ENCODE results near the gene GALNT1.
A peak's percentile ranks its signal among the peaks of the same experiment; 100 is the strongest.

Gene GALNT1

DNA sequence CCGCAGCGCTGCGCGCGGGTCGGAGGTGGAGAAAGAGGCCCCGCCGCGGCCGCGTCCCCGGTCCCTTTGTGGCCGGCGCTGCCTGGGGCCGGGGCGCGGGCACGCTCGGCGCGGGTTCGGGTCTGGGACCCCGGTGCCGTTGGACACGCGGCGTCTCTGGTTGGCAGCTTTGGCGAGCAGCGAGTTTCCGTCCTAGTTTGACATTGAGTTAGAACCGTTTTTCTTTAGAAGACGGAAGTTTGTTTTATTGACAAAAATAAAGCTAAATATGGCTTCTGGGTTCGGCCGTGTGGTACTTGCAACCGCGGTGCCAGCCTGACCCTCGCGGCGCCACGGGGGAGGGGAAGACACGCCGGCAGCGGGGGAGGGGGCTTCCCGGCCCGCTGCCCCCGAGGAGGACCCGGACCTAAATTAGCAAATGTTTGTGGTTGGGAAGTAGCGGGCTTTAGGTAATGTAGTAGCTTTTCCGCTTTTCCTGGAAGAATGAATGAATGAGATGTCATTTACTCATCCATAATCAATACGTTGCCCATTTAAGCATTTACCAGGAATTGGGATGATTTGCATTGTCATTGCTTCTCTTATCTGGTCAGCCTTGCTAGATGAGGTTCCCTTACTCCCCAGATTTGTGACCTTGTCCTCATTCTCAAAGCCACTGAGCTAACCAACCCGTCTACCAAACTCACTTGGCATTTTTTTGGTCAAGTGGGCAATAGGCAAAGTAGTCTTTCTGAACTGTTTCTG lies 530 bp downstream of the GALNT1 start:
- peak in 1 of 3 donors; percentile 4 for DNase-seq

DNA sequence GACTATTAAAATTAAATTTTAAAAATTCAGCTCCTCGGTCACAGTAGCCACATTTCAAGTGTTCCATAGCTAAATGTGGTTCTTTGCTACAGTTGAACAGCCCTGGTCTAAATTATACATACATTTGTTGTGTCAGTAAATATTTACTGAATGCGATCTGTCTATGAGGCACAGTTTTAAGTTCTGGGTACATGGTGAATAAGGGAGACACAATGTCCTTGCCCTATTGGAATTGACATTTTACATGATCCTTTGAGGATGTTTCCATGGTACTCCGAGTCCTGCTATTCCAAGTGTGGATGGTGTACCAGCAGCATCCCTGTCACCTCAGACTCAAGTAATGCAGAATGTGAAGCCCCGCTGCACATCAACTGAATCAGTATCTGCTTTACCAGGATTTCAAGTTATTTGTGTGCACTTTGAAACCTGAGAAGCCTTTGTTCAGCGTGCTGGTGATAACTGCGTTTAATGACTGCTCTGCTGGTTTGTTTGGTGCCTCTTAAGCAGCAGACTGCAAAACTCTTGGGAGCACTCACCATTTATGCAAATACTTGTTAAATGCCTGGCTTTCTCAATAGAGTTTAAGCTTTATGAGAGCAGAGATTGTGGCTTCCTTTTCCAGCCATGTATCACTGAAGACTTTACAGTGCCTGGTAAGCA lies 1.5 kb downstream of the GALNT1 start:
- Histone ChIP-seq H3K4me1 (ENCODE audit: control insufficient read depth, insufficient read depth, low read length, poor library complexity, severe bottlenecking) (peaks cover 6% of the 10 kb centered on the region), H3K36me3 (ENCODE audit: control insufficient read depth, insufficient read depth, low read length) (no peaks in the 10 kb centered on the region), H3K9me3 (ENCODE audit: control insufficient read depth, low read length) (no peaks in the 10 kb centered on the region), H3K4me3 (ENCODE audit: insufficient read depth, low read depth, low read length, poor library complexity, severe bottlenecking) (no peak overlapping the region), H3K27me3 (replicated peaks; ENCODE audit: control insufficient read depth, insufficient read depth, low read length, poor library complexity, severe bottlenecking) (no peaks in the 10 kb centered on the region), H3K27ac (ENCODE audit: insufficient read depth, low read length, poor library complexity, severe bottlenecking) (no peak overlapping the region)
- DNase-seq, result no peak

More for the DNA sequence above, 530 bp downstream of the GALNT1 start:
- Histone ChIP-seq H3K27ac (ENCODE audit: insufficient read depth, low read length, poor library complexity, severe bottlenecking) (peak overlapping the region; percentile 25), H3K4me1 (ENCODE audit: control insufficient read depth, insufficient read depth, low read length, poor library complexity, severe bottlenecking) (peaks cover 6% of the 10 kb centered on the region), H3K36me3 (ENCODE audit: control insufficient read depth, insufficient read depth, low read length) (no peaks in the 10 kb centered on the region), H3K9me3 (ENCODE audit: control insufficient read depth, low read length) (no peaks in the 10 kb centered on the region), H3K27me3 (replicated peaks; ENCODE audit: control insufficient read depth, insufficient read depth, low read length, poor library complexity, severe bottlenecking) (no peaks in the 10 kb centered on the region), H3K4me3 (ENCODE audit: insufficient read depth, low read depth, low read length, poor library complexity, severe bottlenecking) (peak overlapping the region; percentile 67)

DNA sequence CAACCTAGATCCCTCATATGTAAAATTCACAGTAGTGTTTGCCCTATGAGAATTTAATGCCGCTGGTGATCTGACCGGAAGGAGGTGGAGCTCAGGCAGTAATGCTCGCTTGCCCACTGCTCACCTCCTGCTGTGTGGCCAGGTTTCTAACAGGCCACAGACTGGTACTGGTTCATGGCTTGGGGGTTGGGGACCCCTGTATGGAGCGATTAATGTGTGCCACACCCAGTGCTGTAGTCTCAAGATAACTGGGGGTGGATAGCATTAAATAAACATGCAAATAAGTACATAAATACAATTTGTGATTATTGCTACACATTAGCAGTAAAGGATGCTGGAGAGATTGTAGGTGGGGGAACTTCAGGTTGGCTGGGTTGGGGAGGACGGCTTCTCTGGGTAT lies 3.2 kb downstream of the GALNT1 start:
- H3K4me3 ChIP-seq (ENCODE audit: insufficient read depth, low read depth, low read length, poor library complexity, severe bottlenecking), result no peak overlapping the region
- H3K27me3 ChIP-seq (replicated peaks; ENCODE audit: control insufficient read depth, insufficient read depth, low read length, poor library complexity, severe bottlenecking), result no peaks in the 10 kb centered on the region

DNA sequence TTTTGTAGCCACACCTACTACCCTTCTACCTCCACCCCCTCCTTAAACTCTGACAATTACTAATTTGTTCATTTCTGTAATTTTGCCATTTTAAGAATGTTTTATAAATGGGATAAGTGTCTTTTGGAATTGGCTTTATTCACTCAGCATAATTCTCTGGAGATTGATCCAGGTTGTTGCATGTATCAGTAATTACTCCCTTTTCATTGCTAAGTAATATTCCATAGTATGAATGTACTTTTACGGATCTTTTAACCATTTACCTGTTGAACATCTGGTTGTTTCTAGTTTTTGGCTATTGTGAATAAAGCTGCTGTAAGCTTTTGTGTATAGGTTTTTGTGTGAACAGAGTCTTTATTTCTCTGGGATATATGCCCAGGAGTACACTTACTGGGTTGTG lies 4.1 kb downstream of the GALNT1 start:
- H3K36me3 ChIP-seq (ENCODE audit: control insufficient read depth, insufficient read depth, low read length), result no peaks in the 10 kb centered on the region
- H3K4me1 ChIP-seq (ENCODE audit: control insufficient read depth, insufficient read depth, low read length, poor library complexity, severe bottlenecking), result peaks cover 6% of the 10 kb centered on the region
- H3K4me3 ChIP-seq (ENCODE audit: insufficient read depth, low read depth, low read length, poor library complexity, severe bottlenecking), result no peak overlapping the region
- no peaks in the 10 kb centered on the region for H3K27me3 ChIP-seq (replicated peaks; ENCODE audit: control insufficient read depth, insufficient read depth, low read length, poor library complexity, severe bottlenecking)
- H3K27ac ChIP-seq (ENCODE audit: insufficient read depth, low read length, poor library complexity, severe bottlenecking), result no peak overlapping the region
- no peak for DNase-seq
- H3K9me3 ChIP-seq (ENCODE audit: control insufficient read depth, low read length), result no peaks in the 10 kb centered on the region

More for the DNA sequence above, 3.2 kb downstream of the GALNT1 start:
- Histone ChIP-seq H3K36me3 (ENCODE audit: control insufficient read depth, insufficient read depth, low read length) (no peaks in the 10 kb centered on the region), H3K27ac (ENCODE audit: insufficient read depth, low read length, poor library complexity, severe bottlenecking) (no peak overlapping the region), H3K4me1 (ENCODE audit: control insufficient read depth, insufficient read depth, low read length, poor library complexity, severe bottlenecking) (peaks cover 6% of the 10 kb centered on the region), H3K9me3 (ENCODE audit: control insufficient read depth, low read length) (no peaks in the 10 kb centered on the region)
- no peak for DNase-seq

DNA sequence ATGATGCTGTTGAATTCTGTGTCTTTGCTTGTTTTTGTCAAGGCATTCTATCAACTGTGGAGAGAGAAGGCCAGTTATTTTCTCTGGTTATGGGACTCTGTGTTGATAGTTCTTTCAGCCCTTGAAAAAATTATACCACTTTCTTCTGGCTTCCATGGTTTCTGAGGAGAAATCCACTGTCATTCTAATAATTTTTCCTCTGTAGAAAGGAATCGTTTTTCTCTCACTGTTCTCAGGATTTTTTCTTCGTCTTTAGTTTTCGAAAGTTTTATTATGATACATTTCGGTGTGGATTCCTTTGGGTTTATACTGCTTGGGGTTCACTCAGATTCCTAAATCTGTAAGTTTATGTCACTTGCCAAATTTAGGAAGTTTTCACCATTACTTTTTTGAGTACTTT lies 6.6 kb downstream of the GALNT1 start:
- no peaks in the 10 kb centered on the region for H3K9me3 ChIP-seq (ENCODE audit: control insufficient read depth, low read length)
- no peak overlapping the region for H3K27ac ChIP-seq (ENCODE audit: insufficient read depth, low read length, poor library complexity, severe bottlenecking)
- H3K27me3 ChIP-seq (replicated peaks; ENCODE audit: control insufficient read depth, insufficient read depth, low read length, poor library complexity, severe bottlenecking), result no peaks in the 10 kb centered on the region
- no peaks in the 10 kb centered on the region for H3K4me1 ChIP-seq (ENCODE audit: control insufficient read depth, insufficient read depth, low read length, poor library complexity, severe bottlenecking)
- no peak overlapping the region for H3K4me3 ChIP-seq (ENCODE audit: insufficient read depth, low read depth, low read length, poor library complexity, severe bottlenecking)
- DNase-seq, result no peak
- H3K36me3 ChIP-seq (ENCODE audit: control insufficient read depth, insufficient read depth, low read length), result no peaks in the 10 kb centered on the region

DNA sequence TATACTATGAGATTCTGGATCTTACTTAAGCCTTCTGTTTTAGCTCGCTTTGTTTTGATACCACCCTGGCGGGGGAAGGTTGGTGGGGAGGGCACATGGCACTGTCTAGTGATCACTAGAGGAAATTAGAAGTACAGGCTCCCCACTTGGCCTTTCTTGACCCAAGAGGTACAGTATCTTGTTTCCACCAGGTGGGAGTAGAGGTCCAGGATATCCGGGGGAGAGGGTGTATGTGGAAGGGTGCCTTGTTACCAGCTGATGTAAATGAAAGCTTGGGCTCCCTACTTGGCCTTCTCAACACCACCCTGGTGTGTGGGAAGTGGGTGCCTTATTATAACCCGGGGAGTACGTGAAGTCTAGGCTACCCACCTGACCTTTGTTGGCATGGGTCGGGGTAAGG lies 7.5 kb downstream of the GALNT1 start:
- DNase-seq, result peak in 2 of 3 donors; percentile 5 to 14
- no peaks in the 10 kb centered on the region for H3K4me1 ChIP-seq (ENCODE audit: control insufficient read depth, insufficient read depth, low read length, poor library complexity, severe bottlenecking)
- no peak overlapping the region for H3K27ac ChIP-seq (ENCODE audit: insufficient read depth, low read length, poor library complexity, severe bottlenecking)
- no peaks in the 10 kb centered on the region for H3K27me3 ChIP-seq (replicated peaks; ENCODE audit: control insufficient read depth, insufficient read depth, low read length, poor library complexity, severe bottlenecking)
- H3K36me3 ChIP-seq (ENCODE audit: control insufficient read depth, insufficient read depth, low read length), result no peaks in the 10 kb centered on the region
- H3K9me3 ChIP-seq (ENCODE audit: control insufficient read depth, low read length), result no peaks in the 10 kb centered on the region
- no peak overlapping the region for H3K4me3 ChIP-seq (ENCODE audit: insufficient read depth, low read depth, low read length, poor library complexity, severe bottlenecking)

- H3K4me3 ChIP-seq (ENCODE audit: insufficient read depth, low read depth, low read length, poor library complexity, severe bottlenecking), result no peak overlapping the region
- no peaks in the 10 kb centered on the region for H3K36me3 ChIP-seq (ENCODE audit: control insufficient read depth, insufficient read depth, low read length)
- H3K9me3 ChIP-seq (ENCODE audit: control insufficient read depth, low read length), result no peaks in the 10 kb centered on the region
- DNase-seq, result no peak
- no peaks in the 10 kb centered on the region for H3K4me1 ChIP-seq (ENCODE audit: control insufficient read depth, insufficient read depth, low read length, poor library complexity, severe bottlenecking)
- no peak overlapping the region for H3K27ac ChIP-seq (ENCODE audit: insufficient read depth, low read length, poor library complexity, severe bottlenecking)
- no peaks in the 10 kb centered on the region for H3K27me3 ChIP-seq (replicated peaks; ENCODE audit: control insufficient read depth, insufficient read depth, low read length, poor library complexity, severe bottlenecking)
These were observed 8.0 kb downstream of the GALNT1 start for GRCh38 chr18:35589546-35589945.

GRCh38 chr18:35590935-35591334 lies 9.4 kb downstream of the GALNT1 start:
- no peak overlapping the region for H3K27ac ChIP-seq (ENCODE audit: insufficient read depth, low read length, poor library complexity, severe bottlenecking)
- no peak for DNase-seq
- H3K4me3 ChIP-seq (ENCODE audit: insufficient read depth, low read depth, low read length, poor library complexity, severe bottlenecking), result no peak overlapping the region
- no peaks in the 10 kb centered on the region for H3K9me3 ChIP-seq (ENCODE audit: control insufficient read depth, low read length)
- H3K36me3 ChIP-seq (ENCODE audit: control insufficient read depth, insufficient read depth, low read length), result no peaks in the 10 kb centered on the region
- H3K27me3 ChIP-seq (replicated peaks; ENCODE audit: control insufficient read depth, insufficient read depth, low read length, poor library complexity, severe bottlenecking), result no peaks in the 10 kb centered on the region
- no peaks in the 10 kb centered on the region for H3K4me1 ChIP-seq (ENCODE audit: control insufficient read depth, insufficient read depth, low read length, poor library complexity, severe bottlenecking)

DNA sequence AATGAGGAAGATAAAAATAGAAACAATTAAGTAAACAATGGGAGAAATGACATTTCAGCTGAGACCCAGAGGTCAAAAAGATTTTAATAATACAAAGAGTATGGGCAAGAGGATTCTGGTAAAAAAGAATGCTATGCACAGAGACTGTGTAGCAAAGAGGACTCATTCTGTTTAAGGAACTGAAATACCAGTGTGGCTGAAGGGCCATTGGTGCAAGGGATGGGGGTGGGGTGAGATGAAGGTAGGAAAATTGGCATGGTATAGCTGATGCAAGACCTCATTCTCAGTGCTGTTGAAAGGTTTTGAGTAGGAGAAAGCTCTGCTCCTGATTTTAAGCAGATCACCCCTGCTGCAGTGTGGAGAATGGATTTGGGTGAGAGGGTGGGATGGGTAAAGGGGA lies 10.8 kb downstream of the GALNT1 start:
- no peaks in the 10 kb centered on the region for H3K4me1 ChIP-seq (ENCODE audit: control insufficient read depth, insufficient read depth, low read length, poor library complexity, severe bottlenecking)
- H3K36me3 ChIP-seq (ENCODE audit: control insufficient read depth, insufficient read depth, low read length), result no peaks in the 10 kb centered on the region
- no peak overlapping the region for H3K27ac ChIP-seq (ENCODE audit: insufficient read depth, low read length, poor library complexity, severe bottlenecking)
- H3K4me3 ChIP-seq (ENCODE audit: insufficient read depth, low read depth, low read length, poor library complexity, severe bottlenecking), result no peak overlapping the region
- H3K9me3 ChIP-seq (ENCODE audit: control insufficient read depth, low read length), result no peaks in the 10 kb centered on the region
- no peak for DNase-seq
- no peaks in the 10 kb centered on the region for H3K27me3 ChIP-seq (replicated peaks; ENCODE audit: control insufficient read depth, insufficient read depth, low read length, poor library complexity, severe bottlenecking)

DNA sequence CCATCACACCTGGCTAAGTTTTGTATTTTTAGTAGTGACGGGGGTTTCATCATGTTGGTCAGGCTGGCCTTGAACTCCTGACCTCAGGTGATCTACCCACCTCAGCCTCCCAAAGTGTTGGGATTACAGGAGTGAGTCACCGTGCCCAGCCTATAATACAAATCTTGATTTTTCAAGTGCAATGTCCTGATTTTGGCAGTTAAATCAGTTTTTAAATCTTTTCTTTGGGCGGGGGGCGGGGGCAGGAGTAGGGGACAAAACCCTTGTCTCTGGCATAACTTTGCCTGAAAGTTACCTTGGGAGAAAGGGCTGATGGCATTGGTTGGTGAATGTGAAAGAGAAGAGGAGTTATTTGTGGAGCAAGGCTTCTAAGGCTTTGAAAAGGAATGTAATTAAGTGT lies 12.3 kb downstream of the GALNT1 start:
- Histone ChIP-seq H3K4me3 (ENCODE audit: insufficient read depth, low read depth, low read length, poor library complexity, severe bottlenecking) (no peak overlapping the region), H3K27ac (ENCODE audit: insufficient read depth, low read length, poor library complexity, severe bottlenecking) (no peak overlapping the region), H3K27me3 (replicated peaks; ENCODE audit: control insufficient read depth, insufficient read depth, low read length, poor library complexity, severe bottlenecking) (no peaks in the 10 kb centered on the region), H3K4me1 (ENCODE audit: control insufficient read depth, insufficient read depth, low read length, poor library complexity, severe bottlenecking) (no peaks in the 10 kb centered on the region), H3K36me3 (ENCODE audit: control insufficient read depth, insufficient read depth, low read length) (no peaks in the 10 kb centered on the region), H3K9me3 (ENCODE audit: control insufficient read depth, low read length) (no peaks in the 10 kb centered on the region)
- DNase-seq, result no peak
